ENCODE data around the gene FMNL2.

DNA sequence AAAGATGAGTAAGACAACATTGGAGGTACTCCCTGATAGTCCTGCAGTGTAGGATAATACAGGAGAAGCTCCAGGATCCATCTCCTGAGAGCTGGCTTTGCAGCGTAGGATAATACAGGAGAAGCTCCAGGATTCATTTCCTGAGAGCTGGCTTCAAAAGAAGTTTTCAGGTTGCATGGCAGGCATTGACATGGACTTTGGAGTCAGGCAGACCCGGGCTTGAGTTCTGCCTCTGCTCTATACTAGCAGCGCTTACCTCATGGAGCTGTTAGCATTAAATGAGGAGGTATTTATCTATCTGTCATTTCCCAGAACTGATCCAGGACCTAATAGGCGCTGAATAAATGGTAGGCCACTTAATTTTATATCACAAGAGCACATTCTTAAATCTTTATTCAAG, 97.8 kb downstream of the FMNL2 start:
- TF ChIP-seq, protein P1, sequence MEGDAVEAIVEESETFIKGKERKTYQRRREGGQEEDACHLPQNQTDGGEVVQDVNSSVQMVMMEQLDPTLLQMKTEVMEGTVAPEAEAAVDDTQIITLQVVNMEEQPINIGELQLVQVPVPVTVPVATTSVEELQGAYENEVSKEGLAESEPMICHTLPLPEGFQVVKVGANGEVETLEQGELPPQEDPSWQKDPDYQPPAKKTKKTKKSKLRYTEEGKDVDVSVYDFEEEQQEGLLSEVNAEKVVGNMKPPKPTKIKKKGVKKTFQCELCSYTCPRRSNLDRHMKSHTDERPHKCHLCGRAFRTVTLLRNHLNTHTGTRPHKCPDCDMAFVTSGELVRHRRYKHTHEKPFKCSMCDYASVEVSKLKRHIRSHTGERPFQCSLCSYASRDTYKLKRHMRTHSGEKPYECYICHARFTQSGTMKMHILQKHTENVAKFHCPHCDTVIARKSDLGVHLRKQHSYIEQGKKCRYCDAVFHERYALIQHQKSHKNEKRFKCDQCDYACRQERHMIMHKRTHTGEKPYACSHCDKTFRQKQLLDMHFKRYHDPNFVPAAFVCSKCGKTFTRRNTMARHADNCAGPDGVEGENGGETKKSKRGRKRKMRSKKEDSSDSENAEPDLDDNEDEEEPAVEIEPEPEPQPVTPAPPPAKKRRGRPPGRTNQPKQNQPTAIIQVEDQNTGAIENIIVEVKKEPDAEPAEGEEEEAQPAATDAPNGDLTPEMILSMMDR (IDR thresholded peaks at IDR 0.05; ENCODE audit: borderline replicate concordance, extremely low read depth, low read length, poor library complexity, severe bottlenecking): no peak
- TF ChIP-seq EZH2 (IDR thresholded peaks at IDR 0.05; ENCODE audit: borderline replicate concordance, low read depth, low read length, severe bottlenecking): no peak
